UCSD-AML1 (cell line): Measurements from ENCODE around the gene PRR5L.

ENCODE experiments used
- DNase-seq: peaks from one replicate; lab custom pipeline; 2025; ENCODE audit not compliant: unreplicated experiment; lab: John Stamatoyannopoulos, UW

The PRR5L gene

DNA sequence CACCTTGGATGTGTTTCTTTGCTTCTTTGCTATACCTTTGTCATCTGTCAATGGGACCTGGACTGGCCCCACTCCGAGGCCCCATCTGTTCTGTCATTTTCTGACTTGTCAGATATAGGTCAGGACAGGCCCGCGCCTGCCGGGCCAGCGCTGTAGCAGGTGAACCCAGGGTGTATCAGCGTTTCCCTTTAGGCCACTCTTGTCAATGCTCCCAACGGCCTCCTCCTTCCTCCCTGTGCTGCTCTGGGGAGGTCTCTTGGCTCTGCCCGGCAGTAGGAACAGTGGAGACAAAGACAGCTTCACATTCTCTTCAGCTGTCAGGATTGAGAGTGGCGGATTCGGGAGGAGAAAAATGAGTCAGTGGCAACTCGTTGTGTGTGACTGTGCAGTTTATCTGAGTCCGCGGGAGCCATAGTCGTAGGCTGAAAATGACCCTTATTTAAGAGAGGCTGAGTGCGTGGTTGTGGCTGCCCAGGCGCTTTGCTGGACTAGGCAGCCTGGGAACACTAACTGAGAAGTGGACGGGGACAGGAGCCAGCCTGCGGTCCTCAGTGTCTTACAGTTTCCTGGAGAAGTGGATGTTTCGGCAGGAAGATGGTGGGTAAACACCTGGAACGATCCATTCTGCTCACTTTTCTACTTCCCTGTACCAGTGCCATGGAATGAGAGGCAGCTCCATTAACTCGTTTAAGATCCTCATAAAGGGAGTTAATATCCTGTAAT lies 102.3 kb downstream of the PRR5L start:
- no peak for DNase-seq

DNA sequence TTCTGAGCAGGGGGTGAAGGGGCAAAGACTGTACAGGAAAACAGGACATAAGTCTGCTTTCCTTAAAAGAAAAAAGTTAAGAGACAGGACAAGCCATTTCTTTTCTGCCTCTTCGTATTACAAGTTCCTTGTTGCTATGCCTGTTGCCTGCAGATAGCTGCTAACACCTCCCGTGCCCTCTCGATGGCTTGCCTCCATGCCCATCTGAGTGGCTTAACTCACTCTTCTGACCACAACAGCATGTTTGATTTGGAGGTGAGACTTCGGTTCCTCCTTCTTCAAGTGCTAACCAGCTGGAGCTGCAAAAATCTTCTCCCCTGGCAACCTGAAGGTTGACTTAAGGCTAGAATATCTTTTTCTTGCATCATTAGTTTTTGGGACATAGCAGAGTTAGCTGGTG lies 103.1 kb downstream of the PRR5L start:
- DNase-seq = no peak

DNA sequence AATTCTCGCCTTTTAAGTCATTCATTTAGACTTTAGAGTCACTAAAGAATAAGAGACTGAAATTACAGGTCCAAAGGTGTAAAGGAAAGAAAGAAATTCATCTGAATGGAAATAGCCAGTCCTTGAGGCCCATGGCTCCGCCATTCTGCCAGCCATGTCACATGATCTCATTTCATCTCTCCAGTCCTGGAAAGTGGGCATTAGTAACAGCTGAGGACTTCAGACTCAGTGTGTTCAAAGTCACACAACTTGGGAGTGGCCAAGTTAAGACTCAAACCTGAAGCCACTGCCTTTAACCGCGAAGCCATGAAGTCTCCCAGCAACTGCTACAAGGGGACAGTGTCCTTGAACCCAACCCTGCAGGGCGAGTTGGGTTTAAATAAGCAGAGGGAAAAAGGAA lies 103.7 kb downstream of the PRR5L start:
- DNase-seq = no peak

DNA sequence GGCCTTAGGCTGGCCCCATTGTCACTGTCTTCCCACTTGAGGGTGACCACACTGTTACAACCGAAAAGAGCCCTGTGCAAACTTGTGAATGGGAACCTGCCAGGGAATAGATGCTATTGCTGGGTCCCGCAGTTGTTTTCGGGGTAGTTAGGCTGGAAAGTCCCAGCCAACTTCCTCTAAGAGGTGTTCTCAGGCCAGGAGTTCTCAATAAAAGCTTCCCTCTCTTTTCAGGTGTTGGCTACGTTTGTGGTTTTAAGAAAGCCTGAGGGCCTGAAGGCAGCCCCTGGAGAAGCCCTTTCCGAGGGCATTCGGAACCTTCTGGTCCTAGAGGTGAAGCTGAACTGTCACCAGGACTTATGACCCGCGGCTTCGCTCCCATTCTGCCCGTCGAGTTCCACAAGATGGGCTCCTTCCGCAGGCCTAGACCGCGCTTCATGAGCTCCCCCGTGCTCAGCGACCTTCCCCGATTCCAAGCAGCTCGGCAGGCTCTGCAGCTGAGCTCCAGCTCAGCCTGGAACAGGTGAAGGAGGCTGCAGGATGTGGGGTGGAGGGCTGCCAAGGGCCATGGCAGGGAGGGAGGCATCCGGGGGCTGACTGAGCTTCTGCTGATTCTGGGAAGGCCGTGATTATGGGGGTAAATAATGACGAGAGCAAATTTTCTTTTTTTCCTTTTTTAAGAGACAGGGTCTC lies 104.8 kb downstream of the PRR5L start:
- no peak for DNase-seq

DNA sequence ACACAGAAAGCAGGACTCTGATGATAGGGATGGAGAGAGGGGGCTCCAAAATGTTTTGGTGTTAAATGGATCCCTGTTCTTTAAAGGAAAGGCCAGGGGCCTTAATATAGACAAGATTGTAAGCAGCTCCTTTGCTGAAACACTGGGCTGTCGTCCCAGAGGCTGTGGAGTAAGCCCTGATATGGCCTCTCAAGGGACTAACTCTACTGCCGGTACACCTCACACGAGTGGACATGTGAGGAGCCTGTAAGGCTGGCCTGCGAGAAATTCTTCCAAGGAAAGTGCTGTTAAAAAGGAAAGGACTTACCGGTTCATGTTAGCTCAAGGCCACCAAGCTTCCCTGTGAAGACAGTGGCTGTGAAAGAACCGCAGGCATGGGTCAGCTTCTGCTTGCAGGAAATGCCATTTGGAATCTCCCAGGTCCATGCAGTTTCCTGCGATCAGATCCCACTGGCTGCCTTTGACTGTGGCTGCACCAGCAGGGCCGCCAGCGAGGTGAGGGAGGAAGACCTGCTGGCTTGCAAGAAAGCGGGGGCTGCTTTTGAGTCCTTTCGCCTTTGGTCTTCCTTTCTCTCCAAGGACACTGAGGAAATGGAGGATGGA lies 106.6 kb downstream of the PRR5L start:
- DNase-seq = no peak

DNA sequence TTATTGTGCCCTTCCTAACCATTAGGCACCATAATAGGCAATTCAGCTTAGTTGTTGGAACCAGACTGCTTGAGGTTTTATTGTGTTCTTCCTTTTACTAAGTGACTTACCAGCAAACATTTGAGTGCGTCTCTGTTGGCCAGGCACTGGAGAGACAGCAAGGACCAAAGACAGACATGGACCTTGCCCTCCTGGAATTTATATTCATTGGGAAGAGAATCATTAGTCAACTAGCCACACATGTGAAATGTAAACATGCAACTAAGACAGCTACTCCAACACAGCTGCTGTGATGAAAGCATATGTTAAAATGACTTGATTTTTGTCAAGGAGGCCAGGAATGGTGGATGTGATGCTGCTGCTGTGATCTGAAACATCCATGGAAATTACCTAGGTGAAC lies 107.6 kb downstream of the PRR5L start:
- no peak for DNase-seq

DNA sequence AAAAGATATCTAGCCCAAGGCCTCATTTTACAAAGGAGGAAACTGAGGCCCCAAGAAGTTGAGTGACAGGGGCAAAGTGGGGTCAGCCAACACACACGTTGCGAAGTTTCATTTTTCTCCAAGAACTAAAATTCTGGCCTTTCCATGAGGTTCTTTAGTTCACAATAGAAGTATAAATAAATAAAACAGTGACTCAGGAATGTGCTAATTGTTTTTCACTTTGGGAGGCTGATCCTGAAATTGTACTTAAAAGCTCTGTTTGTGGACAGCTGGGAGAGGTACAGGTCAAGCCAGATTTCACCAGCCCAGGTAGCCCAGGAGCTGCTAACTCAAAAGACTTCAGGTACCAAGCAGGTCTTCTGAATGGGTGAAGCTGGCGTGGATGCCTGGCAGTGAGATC lies 108.7 kb downstream of the PRR5L start:
- DNase-seq = no peak

DNA sequence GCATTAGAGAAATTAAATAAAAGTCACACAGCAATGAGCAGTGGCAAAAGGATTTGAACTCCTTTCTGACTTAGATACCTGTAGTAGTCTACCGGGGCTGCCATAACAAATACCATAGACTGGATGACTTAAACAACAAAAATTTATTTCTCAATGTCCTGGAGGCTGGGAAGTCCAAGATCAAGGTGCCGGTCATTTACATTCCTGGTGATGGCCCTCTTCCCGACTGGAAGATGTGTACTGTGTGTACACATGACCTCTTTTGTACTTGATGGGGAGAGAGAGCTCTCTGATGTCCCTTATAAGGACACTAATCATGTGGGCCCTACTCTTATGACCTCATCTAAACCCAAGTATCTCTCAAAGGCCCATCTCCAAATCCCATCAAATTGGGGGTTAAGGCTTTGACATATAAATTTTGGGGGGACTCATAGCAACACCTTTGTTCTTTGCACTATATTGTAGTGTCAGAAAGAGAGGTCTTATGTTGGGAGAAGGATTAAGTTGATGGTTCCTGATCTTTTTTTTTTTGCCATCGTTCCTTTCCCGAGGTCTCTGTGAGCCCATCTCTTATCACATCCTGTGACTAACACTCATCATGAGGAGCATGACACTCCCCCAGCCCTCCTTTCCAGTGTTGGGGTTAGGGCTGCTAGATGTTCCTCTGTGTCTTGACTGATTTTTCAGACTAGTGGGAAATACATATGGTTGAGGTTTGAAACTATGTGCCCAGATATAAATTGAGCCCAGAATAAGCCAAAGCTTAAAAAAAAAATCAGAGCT lies 109.7 kb downstream of the PRR5L start:
- no peak for DNase-seq

DNA sequence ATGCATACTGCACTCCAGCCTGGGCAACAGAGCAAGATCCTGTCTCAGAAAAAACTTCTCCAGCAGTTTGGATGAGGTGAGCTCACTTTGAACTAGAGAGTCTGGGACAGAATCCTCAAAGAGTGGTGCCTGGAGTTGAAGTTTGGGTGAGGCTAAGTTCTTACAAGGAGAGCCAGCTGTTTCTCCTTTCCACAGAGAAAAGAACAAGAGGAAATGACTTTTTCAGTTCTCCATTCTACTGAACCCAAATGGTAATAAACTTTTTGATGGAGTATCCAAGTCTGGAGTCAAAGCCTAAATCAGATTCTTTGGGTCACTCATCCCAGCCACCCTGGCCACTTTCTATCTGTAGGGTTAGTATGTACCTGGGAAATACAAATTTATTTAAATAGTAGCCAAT lies 111.3 kb downstream of the PRR5L start:
- no peak for DNase-seq

DNA sequence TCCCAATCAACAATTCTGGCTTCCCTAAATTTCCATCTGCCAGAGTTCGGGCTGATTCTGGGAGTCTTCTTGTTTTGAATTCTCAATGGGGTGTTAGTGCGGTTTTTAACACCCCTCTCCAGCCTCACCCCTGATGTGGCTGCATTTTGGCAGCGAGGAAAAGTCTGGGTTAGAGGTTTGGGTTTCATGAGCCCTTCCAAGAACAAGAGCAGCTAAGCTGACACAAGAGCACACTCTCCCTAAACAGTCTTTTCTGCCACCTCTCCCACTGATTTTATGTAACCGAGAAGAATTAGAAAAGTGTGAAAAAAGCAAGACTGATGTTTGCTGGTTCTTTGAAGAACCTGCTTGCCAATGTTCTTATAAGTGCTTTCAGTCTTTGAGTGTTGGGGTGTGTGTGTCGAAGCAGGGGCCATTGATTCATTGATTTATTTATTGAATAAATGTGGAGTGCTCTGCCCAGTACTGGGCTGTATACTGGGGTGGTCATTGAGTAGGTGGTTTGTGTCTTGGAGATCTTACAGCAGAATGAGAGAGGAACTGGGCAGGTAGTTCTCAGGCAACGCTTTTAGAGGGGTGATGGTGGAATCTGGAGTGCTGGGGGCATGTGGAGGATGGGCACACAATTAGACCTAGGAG lies 112.5 kb downstream of the PRR5L start:
- no peak for DNase-seq

DNA sequence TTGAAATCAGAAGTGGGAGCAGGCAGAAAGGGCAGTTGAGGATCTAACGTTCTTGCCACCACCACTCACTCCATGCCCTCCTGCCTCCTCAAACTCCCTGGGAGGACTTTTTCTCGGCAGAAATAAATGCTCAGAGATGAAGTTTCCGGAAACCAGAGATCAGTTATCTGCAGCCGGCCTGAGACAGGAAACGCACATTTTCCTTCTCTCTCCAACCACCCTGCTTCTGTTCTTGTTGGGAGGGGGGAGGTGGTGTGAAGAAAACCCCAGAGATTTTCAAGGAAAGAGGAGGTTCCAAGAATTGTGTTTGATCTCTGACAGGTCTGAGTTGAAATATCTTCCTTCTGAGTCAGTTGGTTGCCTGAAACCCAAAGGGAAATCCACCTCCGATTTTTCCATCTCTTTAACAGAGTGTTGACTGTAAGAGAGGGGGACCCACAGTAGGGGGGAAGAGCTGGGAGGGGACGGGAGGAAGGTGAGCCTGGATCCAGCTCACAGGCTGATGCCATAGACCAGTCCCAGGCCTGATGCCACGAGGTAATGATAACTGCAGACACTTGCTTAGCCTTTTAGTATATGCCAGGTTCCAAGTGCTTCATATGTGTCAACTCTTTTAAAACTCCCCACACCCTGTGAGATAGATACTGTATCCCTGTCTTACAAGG lies 113.2 kb downstream of the PRR5L start:
- DNase-seq = peak; percentile 74

DNA sequence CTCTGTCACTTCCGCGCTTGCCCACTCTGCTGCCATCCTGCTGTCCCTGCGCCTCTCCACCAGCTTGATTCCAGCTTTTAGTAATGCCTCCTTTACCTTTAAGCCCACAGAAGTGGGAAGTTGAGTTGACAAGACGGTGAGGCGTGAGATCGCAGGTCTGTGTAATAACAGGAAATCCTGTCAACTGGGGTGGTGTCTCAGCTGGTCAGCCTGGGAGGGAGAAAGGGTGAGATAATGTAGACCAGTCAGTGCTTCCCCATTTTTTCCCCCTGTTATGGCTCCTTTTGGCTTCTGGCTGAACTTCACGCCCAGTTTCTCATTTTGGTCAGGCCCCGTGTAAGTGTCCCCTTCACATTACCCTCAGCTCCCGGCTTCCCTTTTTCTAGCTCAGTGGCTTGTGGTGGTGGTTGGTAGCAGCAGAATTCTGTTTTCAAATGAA lies 115.1 kb downstream of the PRR5L start:
- peak; percentile 76 for DNase-seq

DNA sequence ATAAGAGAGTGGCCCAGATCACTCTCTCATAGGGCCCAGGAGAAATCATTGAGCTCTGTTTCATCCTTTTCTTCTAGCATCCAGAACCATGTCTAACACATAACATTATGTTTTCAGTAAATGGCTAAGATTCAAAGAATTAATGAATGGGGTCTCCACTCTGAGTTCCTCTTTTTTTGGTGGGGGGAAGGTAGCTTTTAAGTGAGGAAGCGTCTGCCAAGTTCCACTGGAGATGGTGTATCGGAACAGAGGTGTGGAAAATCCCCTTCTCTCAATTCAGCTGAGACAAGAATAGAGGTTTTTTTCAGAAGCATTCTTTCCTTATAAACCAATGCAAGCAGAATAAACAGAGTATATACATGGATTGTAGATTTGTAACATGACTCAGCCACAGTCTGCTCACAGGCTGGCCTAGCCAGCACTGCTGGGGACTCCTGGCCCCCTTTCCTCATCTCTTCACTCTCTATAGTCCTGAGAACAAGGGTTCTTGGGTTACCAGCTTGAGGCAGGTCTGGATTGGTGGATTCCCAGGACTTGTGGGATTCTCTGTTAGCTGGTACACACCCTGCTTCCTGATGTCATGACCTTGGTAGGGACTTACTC lies 116.8 kb downstream of the PRR5L start:
- no peak for DNase-seq

DNA sequence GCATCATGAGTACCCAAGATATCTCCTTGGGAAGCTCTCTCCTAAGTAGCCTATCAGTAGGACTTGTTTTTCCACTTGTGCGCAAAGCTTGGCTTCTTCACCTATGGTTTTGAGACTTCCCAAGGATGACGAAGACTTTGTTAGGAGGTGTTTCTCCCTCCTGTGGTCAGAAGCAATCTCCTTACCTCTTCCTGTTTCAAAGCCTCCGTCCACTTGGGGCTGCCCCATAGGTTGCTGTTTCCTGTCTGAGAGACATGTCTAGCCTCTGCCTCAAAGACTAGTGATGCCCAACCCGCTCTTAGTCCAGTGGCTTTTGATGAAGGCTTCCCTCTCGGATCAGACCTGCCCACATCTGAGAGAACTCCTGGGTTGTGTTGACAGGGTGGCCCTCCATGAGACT lies 121.1 kb downstream of the PRR5L start:
- DNase-seq = no peak

DNA sequence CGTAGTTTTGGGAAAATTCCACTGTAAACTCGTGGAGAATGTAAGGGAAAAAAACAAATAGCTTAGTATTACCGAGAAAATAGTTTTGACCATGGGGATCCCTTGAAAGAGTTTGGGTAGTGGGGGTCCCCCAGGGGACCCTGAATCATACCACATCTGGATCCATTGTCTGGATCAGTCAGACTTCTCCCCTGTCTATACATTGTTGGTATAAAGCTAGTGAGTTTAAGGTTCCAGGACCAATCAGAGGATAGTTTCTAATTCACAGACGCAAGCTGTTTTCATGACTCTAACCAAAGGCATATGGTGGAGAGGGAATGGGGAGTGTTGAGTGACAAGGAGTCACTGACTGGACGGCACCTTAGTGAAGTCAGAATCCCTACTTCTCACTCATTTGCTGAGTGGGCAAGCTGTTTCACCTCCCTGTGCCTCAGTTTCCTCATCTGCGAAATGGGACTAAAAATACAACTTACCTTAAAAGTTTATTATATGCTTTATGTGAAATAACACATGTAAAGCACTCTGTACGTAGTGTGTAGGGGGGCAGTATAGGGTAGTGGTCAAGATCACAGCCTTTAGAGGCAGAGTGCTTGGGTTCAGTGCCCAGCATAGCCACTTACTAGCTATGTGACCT lies 123.8 kb downstream of the PRR5L start:
- DNase-seq = no peak

DNA sequence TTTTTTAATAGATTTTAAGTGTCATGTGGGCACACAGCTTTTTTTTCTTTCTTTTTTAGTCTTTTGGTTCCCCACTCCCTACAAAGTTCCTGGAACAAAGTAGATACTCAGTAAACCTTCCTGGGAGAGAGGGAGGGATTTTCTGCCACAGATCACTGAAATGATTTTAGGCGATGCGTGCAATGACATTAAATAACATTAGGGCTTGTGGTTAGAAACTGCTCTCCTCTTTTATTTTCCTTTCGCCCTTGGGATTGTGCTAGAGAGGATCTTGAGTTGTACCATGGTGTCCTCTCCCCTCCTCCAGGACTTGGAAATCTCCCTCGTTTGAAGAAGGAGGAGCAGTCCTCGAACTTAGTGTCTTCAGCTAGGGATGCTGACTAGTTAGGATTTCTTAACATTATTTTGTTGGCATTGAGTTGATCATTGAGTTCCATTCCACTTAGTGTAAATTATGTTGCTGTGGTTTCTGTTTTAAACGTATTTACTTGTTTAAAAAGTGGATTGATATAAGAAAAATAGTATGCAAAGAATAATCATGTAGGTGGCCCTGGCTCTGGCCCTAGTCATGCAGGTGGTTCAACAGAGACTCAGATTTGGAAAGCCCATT lies 125.6 kb downstream of the PRR5L start:
- DNase-seq = no peak

DNA sequence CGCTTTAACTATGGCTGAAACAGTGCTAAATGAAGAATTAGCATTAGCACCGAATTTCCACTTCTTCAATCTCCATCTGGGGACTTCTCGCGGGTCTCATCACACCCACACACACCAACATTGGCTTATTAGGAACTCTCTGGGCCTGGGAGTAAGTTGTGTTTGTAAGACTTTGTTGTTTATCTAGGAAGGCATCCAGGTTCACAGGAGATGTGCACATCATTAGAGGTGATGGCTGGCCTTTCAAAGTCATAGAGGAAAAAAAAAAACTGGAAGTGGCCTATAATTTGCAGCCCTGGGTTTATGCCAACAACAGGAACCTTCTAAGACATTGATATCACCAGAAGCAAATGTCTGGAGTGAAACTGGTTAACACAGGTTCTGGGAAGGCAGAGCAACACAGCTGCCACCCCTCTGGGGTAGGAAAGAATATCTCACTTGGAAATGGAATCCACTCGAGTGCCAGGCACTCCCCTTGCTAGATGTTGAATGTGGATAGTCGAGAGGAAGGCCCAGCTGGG lies 129.5 kb downstream of the PRR5L start:
- DNase-seq = no peak

DNA sequence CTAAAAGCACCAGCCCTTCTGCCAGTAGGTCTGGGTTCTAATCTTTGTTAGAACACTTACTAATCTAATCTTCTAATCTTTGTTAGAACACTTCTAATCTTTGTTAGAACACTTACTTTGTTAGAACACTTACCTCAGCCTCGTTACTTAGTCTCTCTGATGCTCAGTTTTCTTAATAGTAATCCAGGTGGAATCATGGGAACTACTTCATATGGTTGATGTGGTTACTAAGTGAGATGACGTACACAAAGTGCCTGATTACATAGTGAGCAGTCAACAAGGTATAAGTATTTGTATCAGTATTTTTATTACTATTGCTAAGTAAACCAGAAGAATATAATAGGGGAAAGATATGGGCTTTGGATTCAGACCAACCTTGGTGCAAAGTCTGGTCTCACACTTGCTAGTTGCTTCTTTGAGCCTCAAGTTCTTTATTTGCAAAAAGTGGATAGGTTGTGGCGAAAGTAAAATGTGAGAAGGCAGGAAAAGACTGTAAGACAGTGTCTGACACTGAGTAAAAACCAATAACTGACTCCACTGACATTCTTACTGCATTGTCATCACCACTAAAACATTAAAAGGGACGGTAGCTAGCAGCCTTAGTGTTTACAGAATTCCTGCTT lies 130.2 kb downstream of the PRR5L start:
- no peak for DNase-seq

DNA sequence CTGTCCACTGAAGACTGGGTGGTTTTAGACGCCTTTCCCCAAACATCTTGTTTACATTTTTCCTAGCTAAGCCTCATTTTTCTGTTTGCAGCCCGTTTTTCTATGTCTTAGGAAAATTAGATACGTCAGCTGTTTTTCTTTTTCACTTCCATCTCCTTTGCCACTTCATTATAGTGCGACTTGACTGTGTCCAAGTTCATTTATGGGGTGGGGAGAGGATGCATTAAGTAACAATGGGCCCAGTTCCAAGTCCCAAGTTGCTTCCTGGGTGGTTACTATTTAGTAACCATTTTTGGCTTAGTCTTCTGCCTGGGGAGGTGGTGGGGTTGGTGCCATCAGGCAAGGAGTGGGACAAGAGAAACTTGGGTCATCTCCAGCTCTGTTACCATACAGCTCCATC lies 131.0 kb downstream of the PRR5L start:
- DNase-seq = no peak
